K562 (cell line): ENCODE data around the gene GPNMB. TPM values are rescaled to one million over a fixed set of nuclear protein-coding genes. Genes with fewer than 3 reads are reported as not detected.

Experiments used
- ARNT ChIP-seq, 2 experiments: fragments of 450-650 bp; IDR thresholded peaks; 2 replicates each; pipeline ENCODE4 v1.6.1; 2016; ENCODE audit warnings: mild to moderate bottlenecking in 1 of 2
- CTBP1 ChIP-seq: fragments of 450-650 bp; IDR thresholded peaks from 2 replicates; pipeline ENCODE4 v1.6.1; 2016; ENCODE audit warnings: borderline replicate concordance
- DIDO1 ChIP-seq: fragments of 450-650 bp; IDR thresholded peaks from 2 replicates; pipeline ENCODE4 v1.6.1; 2016; ENCODE audit warnings: low read depth, missing biosample characterization, missing genetic modification characterization
- EGR1 ChIP-seq: fragments of 450-650 bp; conservative IDR thresholded peaks from 2 replicates; pipeline ENCODE4 v1.6.1; 2017; ENCODE audit warnings: mild to moderate bottlenecking
- EP300 ChIP-seq: IDR thresholded peaks from 2 replicates; pipeline ENCODE4 v1.6.1; 2012; ENCODE audit warnings: low read length, improper control_type of control experiment
- GATAD2B ChIP-seq: fragments of 450-650 bp; IDR thresholded peaks from 2 replicates; pipeline ENCODE4 v1.6.1; 2017; ENCODE audit warnings: mild to moderate bottlenecking, borderline replicate concordance
- HNRNPL ChIP-seq: fragments of 200-400 bp; formaldehyde crosslinking; IDR thresholded peaks from 2 replicates; pipeline ENCODE4 v1.6.1; 2017; ENCODE audit warnings: low read depth, mild to moderate bottlenecking, low read length
- HOXB6 ChIP-seq: fragments of 250-450 bp; sonication (Bioruptor Pico); IDR thresholded peaks from 2 replicates; pipeline ENCODE4 v1.5.1; 2022; ENCODE audit warnings: mild to moderate bottlenecking, borderline replicate concordance
- IFI16 ChIP-seq: fragments of 250-450 bp; sonication (Bioruptor Pico); IDR thresholded peaks from 2 replicates; pipeline ENCODE4 v2.1.2; 2022; ENCODE audit warnings: mild to moderate bottlenecking, inconsistent platforms
- KLF13 ChIP-seq: fragments of 450-650 bp; IDR thresholded peaks from 2 replicates; pipeline ENCODE4 v1.6.1; 2016; ENCODE audit warnings: missing genetic modification characterization, low read depth, mild to moderate bottlenecking, missing compliant biosample characterization, moderate library complexity, borderline replicate concordance
- MEIS2 ChIP-seq: fragments of 450-650 bp; IDR thresholded peaks from 2 replicates; pipeline ENCODE4 v1.6.1; 2014; ENCODE audit warnings: mild to moderate bottlenecking; ENCODE audit not compliant: partially characterized antibody
- NR3C1 ChIP-seq: sonication (generic); formaldehyde crosslinking; IDR thresholded peaks from 2 replicates; pipeline ENCODE4 v1.8.1; 2022; ENCODE audit warnings: missing genetic modification reagents
- NRF1 ChIP-seq, 2 experiments: fragments of 450-650 bp; IDR thresholded peaks in 1 of 2; conservative IDR thresholded peaks in 1 of 2; 2 replicates each; pipeline ENCODE4 v1.6.1; 2014; ENCODE audit warnings: mild to moderate bottlenecking in 2 of 2
- RNF2 ChIP-seq: sonication (generic); IDR thresholded peaks from 2 replicates; pipeline ENCODE4 v1.6.1; 2016
- SMC3 ChIP-seq: conservative IDR thresholded peaks from 2 replicates; pipeline ENCODE4 v1.6.1; 2011; ENCODE audit warnings: low read depth, low read length, improper control_type of control experiment; ENCODE audit not compliant: insufficient read depth
- SOX6 ChIP-seq: fragments of 450-650 bp; IDR thresholded peaks from 2 replicates; pipeline ENCODE4 v1.6.1; 2014; ENCODE audit warnings: mild to moderate bottlenecking
- TAF9B ChIP-seq: fragments of 450-650 bp; IDR thresholded peaks from 2 replicates; pipeline ENCODE4 v1.6.1; 2018; ENCODE audit warnings: mild to moderate bottlenecking; ENCODE audit not compliant: partially characterized antibody
- ZNF197 ChIP-seq: fragments of 200-800 bp; sonication (Bioruptor generic); IDR thresholded peaks from 2 replicates; pipeline ENCODE4 v1.6.1; 2016; ENCODE audit warnings: low read depth, missing genetic modification characterization, missing compliant biosample characterization
- ZNF217 ChIP-seq: sonication (generic); formaldehyde crosslinking; IDR thresholded peaks from 2 replicates; pipeline ENCODE4 v1.8.0; 2022; ENCODE audit warnings: mild to moderate bottlenecking, missing genetic modification reagents
- ZNF239 ChIP-seq: fragments of 250-450 bp; sonication (Bioruptor Pico); IDR thresholded peaks from 2 replicates; pipeline ENCODE4 v1.4.0; 2020; ENCODE audit warnings: mild to moderate bottlenecking
- polyA plus RNA-seq, 8 experiments: library from polyadenylated mRNA; depleted of rRNA in 4 of 8; stranded (reverse) in 5 of 8; unstranded in 3 of 8; fragments of >200 nt; fragmentation: Nextera tagmentation in 2 of 8; fragmentation: Illumina TruSeq in 1 of 8; extraction: Ambion mirVana in 2 of 8; extraction: Trizol in 1 of 8; gene quantifications; 2 replicates each; pipeline versions ENCODE4 v1.2.1 to v1.2.3, GENCODE V29; 2011 to 2014; ENCODE audit warnings: inconsistent platforms in 1 of 8, missing spikeins in 1 of 8
- total RNA-seq, 7 experiments: library from RNA; depleted of rRNA in 6 of 7; stranded (reverse); fragments of >200 nt in 6 of 7; fragmentation: Illumina TruSeq in 2 of 7; extraction: Trizol in 2 of 7; gene quantifications; 2 replicates each; pipeline versions ENCODE4 v1.2.1 to v1.2.3, GENCODE V29; 2011 to 2021; ENCODE audit warnings: low replicate concordance in 1 of 7
- TF ChIP-seq, protein P1 (sequence below): fragments of 450-650 bp; IDR thresholded peaks from 2 replicates; pipeline ENCODE4 v1.6.1; 2017; ENCODE audit warnings: antibody characterized with exemption, mild to moderate bottlenecking
- TF ChIP-seq, protein P2 (sequence below): IDR thresholded peaks from 3 replicates; pipeline ENCODE4 v1.6.1; 2011; ENCODE audit warnings: borderline replicate concordance, mild to moderate bottlenecking, moderate library complexity; ENCODE audit not compliant: insufficient read length; ENCODE audit errors: extremely low read depth
- TF ChIP-seq, protein P3 (sequence below): IDR thresholded peaks from 2 replicates; pipeline ENCODE4 v1.6.1; 2014; ENCODE audit warnings: antibody characterized with exemption

Gene GPNMB
- total and polyA plus RNA-seq, 9 of the 15 experiments (the other 6 are each of a cell fraction or from before 2014, with no cell fraction given): 0.15 to 0.72 (median 0.33) TPM

DNA sequence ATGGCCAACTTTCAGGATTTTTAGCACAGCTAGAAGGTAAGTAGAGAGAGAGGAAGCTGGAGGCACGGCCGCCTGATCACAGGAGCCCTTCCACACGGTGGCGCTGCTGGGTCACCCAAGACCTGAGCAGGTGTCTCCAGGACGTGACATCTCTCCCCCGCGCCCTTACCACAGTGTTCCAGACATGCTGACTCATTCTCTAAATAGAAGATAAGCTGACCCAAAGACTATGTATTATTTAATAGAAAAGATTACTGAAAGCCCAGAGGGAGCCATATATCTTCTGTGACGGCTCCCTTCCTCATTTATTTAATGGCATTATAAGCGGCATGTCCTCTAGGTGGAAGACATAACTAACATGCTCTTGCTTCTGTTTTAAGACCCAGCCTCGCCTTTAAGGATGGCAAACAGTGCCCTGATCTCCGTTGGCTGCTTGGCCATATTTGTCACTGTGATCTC lies 26.6 kb downstream of the GPNMB start (continued):
- TF ChIP-seq NRF1 (conservative IDR thresholded peaks at IDR 0.05 in 1 of 2, IDR thresholded peaks at IDR 0.05 in 1 of 2): 0 out of 4 replicates have a peak, but pooled peaks of 1 of the 2 experiments have one; percentile 20
- TF ChIP-seq, protein P1, sequence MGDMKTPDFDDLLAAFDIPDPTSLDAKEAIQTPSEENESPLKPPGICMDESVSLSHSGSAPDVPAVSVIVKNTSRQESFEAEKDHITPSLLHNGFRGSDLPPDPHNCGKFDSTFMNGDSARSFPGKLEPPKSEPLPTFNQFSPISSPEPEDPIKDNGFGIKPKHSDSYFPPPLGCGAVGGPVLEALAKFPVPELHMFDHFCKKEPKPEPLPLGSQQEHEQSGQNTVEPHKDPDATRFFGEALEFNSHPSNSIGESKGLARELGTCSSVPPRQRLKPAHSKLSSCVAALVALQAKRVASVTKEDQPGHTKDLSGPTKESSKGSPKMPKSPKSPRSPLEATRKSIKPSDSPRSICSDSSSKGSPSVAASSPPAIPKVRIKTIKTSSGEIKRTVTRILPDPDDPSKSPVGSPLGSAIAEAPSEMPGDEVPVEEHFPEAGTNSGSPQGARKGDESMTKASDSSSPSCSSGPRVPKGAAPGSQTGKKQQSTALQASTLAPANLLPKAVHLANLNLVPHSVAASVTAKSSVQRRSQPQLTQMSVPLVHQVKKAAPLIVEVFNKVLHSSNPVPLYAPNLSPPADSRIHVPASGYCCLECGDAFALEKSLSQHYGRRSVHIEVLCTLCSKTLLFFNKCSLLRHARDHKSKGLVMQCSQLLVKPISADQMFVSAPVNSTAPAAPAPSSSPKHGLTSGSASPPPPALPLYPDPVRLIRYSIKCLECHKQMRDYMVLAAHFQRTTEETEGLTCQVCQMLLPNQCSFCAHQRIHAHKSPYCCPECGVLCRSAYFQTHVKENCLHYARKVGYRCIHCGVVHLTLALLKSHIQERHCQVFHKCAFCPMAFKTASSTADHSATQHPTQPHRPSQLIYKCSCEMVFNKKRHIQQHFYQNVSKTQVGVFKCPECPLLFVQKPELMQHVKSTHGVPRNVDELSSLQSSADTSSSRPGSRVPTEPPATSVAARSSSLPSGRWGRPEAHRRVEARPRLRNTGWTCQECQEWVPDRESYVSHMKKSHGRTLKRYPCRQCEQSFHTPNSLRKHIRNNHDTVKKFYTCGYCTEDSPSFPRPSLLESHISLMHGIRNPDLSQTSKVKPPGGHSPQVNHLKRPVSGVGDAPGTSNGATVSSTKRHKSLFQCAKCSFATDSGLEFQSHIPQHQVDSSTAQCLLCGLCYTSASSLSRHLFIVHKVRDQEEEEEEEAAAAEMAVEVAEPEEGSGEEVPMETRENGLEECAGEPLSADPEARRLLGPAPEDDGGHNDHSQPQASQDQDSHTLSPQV: no peak
- 0 out of 2 replicates have a peak, but pooled peaks have one; percentile 32 for TF ChIP-seq HNRNPL
- TF ChIP-seq, protein P2, sequence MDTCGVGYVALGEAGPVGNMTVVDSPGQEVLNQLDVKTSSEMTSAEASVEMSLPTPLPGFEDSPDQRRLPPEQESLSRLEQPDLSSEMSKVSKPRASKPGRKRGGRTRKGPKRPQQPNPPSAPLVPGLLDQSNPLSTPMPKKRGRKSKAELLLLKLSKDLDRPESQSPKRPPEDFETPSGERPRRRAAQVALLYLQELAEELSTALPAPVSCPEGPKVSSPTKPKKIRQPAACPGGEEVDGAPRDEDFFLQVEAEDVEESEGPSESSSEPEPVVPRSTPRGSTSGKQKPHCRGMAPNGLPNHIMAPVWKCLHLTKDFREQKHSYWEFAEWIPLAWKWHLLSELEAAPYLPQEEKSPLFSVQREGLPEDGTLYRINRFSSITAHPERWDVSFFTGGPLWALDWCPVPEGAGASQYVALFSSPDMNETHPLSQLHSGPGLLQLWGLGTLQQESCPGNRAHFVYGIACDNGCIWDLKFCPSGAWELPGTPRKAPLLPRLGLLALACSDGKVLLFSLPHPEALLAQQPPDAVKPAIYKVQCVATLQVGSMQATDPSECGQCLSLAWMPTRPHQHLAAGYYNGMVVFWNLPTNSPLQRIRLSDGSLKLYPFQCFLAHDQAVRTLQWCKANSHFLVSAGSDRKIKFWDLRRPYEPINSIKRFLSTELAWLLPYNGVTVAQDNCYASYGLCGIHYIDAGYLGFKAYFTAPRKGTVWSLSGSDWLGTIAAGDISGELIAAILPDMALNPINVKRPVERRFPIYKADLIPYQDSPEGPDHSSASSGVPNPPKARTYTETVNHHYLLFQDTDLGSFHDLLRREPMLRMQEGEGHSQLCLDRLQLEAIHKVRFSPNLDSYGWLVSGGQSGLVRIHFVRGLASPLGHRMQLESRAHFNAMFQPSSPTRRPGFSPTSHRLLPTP: no peak
- no peak for TF ChIP-seq HOXB6 (CRISPR knock-in tag)
- TF ChIP-seq ZNF197 (CRISPR knock-in tag): 0 out of 2 replicates have a peak, but pooled peaks have one; percentile 38
- no peak for TF ChIP-seq IFI16
- TF ChIP-seq CTBP1: peak; percentile 83
- TF ChIP-seq ARNT (IDR thresholded peaks at IDR 0.05): peak; percentile 44 to 87; a peak in 3 of 4 replicates
- TF ChIP-seq NR3C1: no peak
- peak; percentile 91 for TF ChIP-seq SOX6
- no peak for TF ChIP-seq DIDO1 (tag)
- TF ChIP-seq MEIS2: peak; percentile 97
- TF ChIP-seq, protein P3, sequence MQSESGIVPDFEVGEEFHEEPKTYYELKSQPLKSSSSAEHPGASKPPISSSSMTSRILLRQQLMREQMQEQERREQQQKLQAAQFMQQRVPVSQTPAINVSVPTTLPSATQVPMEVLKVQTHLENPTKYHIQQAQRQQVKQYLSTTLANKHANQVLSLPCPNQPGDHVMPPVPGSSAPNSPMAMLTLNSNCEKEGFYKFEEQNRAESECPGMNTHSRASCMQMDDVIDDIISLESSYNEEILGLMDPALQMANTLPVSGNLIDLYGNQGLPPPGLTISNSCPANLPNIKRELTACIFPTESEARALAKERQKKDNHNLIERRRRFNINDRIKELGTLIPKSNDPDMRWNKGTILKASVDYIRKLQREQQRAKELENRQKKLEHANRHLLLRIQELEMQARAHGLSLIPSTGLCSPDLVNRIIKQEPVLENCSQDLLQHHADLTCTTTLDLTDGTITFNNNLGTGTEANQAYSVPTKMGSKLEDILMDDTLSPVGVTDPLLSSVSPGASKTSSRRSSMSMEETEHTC: no peak
- no peak for TF ChIP-seq KLF13
- TF ChIP-seq EP300: peak; percentile 68; the same call in 1 of the 2 replicates
- TF ChIP-seq ZNF217 (CRISPR knock-in tag): no peak
- no peak for TF ChIP-seq ZNF239 (CRISPR knock-in tag)
- TF ChIP-seq SMC3: peak; percentile 88
- no peak for TF ChIP-seq TAF9B
- TF ChIP-seq RNF2: peak; percentile 46; the same call in 1 of the 2 replicates
- peak; percentile 89 for TF ChIP-seq GATAD2B
- peak; percentile 44 for TF ChIP-seq EGR1
